ENCODE data around the gene MYH9. TPM values are rescaled to one million over a fixed set of nuclear protein-coding genes. Genes with fewer than 3 reads are reported as not detected.

MYH9 gene
- total and polyA plus RNA-seq, 2 experiments from 2014 or later, result 140 to 188 TPM

DNA sequence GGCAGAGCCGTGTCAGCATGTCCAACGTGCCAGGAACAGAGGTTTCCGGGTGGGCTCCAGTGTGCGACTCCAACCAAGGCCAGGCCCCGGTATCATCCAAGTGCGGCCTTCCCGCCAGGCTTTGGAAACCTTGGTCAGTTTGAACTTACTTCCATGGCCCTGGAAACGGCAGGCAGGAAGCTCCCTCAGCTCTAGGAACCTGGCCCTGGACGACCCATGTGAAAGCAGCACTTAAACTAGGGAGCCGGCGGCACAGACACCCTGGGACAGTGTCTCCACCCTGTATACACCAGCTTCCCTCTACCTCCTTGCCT, 65.2 kb downstream of the MYH9 start:
- Histone ChIP-seq H3K9me3 (ENCODE audit: low read depth) (no peaks in the 10 kb centered on the region), H2AFZ (no peak overlapping the region), H3K27ac (no peak overlapping the region), H3K4me2 (no peak overlapping the region), H3K9me2 (replicated peaks; ENCODE audit: insufficient read depth) (no peaks in the 10 kb centered on the region), H3K27me3 (no peaks in the 10 kb centered on the region), H3K79me2 (peaks cover 37% of the 10 kb centered on the region), H3K4me1 (ENCODE audit: insufficient read depth) (peaks cover 13% of the 10 kb centered on the region), H3K4me3 (no peak overlapping the region), H3K36me3 (replicated peaks; ENCODE audit: insufficient read depth, low read depth) (no peaks in the 10 kb centered on the region), H4K20me1 (ENCODE audit: insufficient read depth, poor library complexity, severe bottlenecking) (no peaks in the 10 kb centered on the region)
- TF ChIP-seq EZH2phosphoT487 (IDR thresholded peaks at IDR 0.05; ENCODE audit: low read depth, severe bottlenecking, unreplicated experiment) (no peak), EZH2 (IDR thresholded peaks at IDR 0.05; ENCODE audit: borderline replicate concordance) (no peak)
- TF ChIP-seq, protein P1, sequence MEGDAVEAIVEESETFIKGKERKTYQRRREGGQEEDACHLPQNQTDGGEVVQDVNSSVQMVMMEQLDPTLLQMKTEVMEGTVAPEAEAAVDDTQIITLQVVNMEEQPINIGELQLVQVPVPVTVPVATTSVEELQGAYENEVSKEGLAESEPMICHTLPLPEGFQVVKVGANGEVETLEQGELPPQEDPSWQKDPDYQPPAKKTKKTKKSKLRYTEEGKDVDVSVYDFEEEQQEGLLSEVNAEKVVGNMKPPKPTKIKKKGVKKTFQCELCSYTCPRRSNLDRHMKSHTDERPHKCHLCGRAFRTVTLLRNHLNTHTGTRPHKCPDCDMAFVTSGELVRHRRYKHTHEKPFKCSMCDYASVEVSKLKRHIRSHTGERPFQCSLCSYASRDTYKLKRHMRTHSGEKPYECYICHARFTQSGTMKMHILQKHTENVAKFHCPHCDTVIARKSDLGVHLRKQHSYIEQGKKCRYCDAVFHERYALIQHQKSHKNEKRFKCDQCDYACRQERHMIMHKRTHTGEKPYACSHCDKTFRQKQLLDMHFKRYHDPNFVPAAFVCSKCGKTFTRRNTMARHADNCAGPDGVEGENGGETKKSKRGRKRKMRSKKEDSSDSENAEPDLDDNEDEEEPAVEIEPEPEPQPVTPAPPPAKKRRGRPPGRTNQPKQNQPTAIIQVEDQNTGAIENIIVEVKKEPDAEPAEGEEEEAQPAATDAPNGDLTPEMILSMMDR (IDR thresholded peaks at IDR 0.05; ENCODE audit: poor library complexity), result no peak
- no peak for DNase-seq (ENCODE audit: low spot score)
- WGBS (ENCODE audit: low lambda C conversion rate, missing lambda C conversion rate), result 93% methylated on average over 10 of the region's 11 CpGs

- Histone ChIP-seq H3K4me1 (ENCODE audit: insufficient read depth) (peaks cover 10% of the 10 kb centered on the region), H3K27me3 (no peaks in the 10 kb centered on the region), H3K36me3 (replicated peaks; ENCODE audit: insufficient read depth, low read depth) (no peaks in the 10 kb centered on the region), H3K4me3 (no peak overlapping the region), H3K4me2 (no peak overlapping the region), H4K20me1 (ENCODE audit: insufficient read depth, poor library complexity, severe bottlenecking) (no peaks in the 10 kb centered on the region), H2AFZ (no peak overlapping the region), H3K79me2 (peaks cover 32% of the 10 kb centered on the region), H3K9me3 (ENCODE audit: low read depth) (no peaks in the 10 kb centered on the region), H3K9me2 (replicated peaks; ENCODE audit: insufficient read depth) (no peaks in the 10 kb centered on the region), H3K27ac (no peak overlapping the region)
- no peak for DNase-seq (ENCODE audit: low spot score)
- TF ChIP-seq, protein P1 (IDR thresholded peaks at IDR 0.05; ENCODE audit: poor library complexity), result no peak
- no peak for TF ChIP-seq EZH2 (IDR thresholded peaks at IDR 0.05; ENCODE audit: borderline replicate concordance)
- TF ChIP-seq EZH2phosphoT487 (IDR thresholded peaks at IDR 0.05; ENCODE audit: low read depth, severe bottlenecking, unreplicated experiment), result no peak
- WGBS (ENCODE audit: low lambda C conversion rate, missing lambda C conversion rate), result 96% methylated on average over 37 of the region's 37 CpGs
Measured at GRCh38 chr22:36321797-36322601, 65.8 kb downstream of the MYH9 start.

DNA sequence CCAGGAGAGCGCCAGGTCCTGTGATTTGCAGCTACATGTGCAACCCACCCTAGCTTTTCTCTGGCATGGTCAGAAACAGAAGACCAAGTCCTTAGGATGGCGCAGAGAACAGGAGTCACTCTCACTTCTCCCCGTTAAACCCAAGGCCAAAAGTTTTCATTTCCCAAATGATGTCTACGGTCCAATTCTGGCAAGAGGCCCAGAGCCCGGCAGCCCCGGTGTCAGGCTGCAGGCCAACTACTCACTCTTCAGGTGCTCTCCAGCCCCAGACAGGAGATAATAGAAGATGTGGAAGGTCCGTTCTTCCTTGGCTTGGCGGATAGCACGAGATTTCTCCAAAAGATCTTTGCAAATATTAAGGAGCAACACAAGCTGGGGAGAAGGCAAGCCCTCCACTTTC, 67.2 kb downstream of the MYH9 start:
- no peaks in the 10 kb centered on the region for H3K9me3 ChIP-seq (ENCODE audit: low read depth)
- no peaks in the 10 kb centered on the region for H4K20me1 ChIP-seq (ENCODE audit: insufficient read depth, poor library complexity, severe bottlenecking)
- H3K9me2 ChIP-seq (replicated peaks; ENCODE audit: insufficient read depth), result no peaks in the 10 kb centered on the region
- no peak overlapping the region for H3K4me2 ChIP-seq
- WGBS (ENCODE audit: low lambda C conversion rate, missing lambda C conversion rate), result 95% methylated on average over 9 of the region's 9 CpGs
- TF ChIP-seq, protein P1 (IDR thresholded peaks at IDR 0.05; ENCODE audit: poor library complexity), result no peak
- H3K4me3 ChIP-seq, result no peak overlapping the region
- DNase-seq (ENCODE audit: low spot score), result no peak
- peaks cover 10% of the 10 kb centered on the region for H3K4me1 ChIP-seq (ENCODE audit: insufficient read depth)
- H3K27ac ChIP-seq, result no peak overlapping the region
- H3K79me2 ChIP-seq, result peaks cover 17% of the 10 kb centered on the region
- no peak overlapping the region for H2AFZ ChIP-seq
- no peaks in the 10 kb centered on the region for H3K27me3 ChIP-seq
- H3K36me3 ChIP-seq (replicated peaks; ENCODE audit: insufficient read depth, low read depth), result no peaks in the 10 kb centered on the region

Data from hepatocyte (in vitro differentiated cells).